GM19043 (cell line): ENCODE data around the gene FOXD4L1.
"Not testable (repeated sequence)": the region's sequence is repeated elsewhere in the genome, so short reads cannot be mapped to it uniquely, and the experiment has no call there.

ENCODE experiments used
- ATAC-seq: cut with Tn5 transposase; IDR thresholded peaks from one replicate; pipeline ENCODE4 v1.9.1; 2021; ENCODE audit warnings: low read depth; ENCODE audit not compliant: unreplicated experiment

The FOXD4L1 gene

GRCh38 chr2:113521492-113521891 is 23.0 kb downstream of the FOXD4L1 start:
- not testable (repeated sequence) for ATAC-seq

- ATAC-seq = not testable (repeated sequence)
Measured at GRCh38 chr2:113524986-113525385, 26.5 kb downstream of the FOXD4L1 start.

DNA sequence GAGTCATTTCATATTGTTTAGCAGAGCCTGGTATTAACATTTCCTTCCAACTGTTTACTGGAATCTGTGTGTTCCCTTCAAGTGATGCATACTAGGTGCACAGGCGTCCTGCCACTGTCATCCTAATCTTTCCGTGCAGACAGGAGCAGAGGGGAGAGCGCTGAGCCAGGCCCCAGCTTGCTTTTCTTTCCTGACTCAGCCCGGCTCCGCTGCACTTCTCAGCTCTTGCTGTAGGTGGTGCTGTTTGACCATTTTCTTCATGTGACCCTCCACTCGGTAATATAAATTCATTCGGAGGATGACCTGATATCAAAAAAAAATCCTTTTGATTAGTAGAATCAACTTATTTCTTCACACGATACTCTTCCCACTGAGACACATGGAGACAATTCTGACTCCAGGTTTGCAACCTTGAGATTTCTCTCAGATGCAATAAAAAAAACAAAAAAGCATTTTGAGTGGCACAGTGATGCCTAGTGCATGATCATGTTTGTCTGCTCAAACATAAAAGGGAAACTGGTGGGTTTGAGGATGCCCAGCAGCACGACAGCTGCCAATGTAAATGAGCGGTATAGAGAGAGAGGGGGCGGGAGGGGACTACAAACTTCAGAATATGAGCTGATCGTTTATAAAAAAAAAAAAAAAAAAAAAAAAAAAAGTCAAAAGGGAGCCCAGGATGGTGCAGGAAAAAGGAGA is 29.0 kb downstream of the FOXD4L1 start:
- peak; percentile 68 for ATAC-seq

- ATAC-seq = not testable (repeated sequence)
Measured at GRCh38 chr2:113528126-113528525, 29.7 kb downstream of the FOXD4L1 start.

DNA sequence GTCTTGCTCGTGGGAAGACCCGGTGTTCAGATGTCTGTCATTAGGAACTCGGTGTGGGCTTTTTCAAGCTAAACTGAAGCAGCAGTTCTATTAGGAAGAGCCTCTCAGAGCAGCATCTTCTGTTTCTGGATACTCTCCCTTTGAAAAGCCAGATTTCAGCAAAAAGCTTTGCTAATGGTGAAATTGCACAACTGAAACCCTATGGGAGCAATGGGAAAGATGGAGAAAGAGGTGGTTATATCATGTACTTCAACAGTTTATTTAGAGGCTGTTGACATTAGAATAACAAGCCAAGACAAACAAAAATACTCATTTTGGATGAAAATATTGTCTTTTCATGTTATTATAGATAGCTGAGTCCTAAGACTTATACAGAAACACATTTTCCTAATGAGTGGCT is 30.4 kb downstream of the FOXD4L1 start:
- not testable (repeated sequence) for ATAC-seq

DNA sequence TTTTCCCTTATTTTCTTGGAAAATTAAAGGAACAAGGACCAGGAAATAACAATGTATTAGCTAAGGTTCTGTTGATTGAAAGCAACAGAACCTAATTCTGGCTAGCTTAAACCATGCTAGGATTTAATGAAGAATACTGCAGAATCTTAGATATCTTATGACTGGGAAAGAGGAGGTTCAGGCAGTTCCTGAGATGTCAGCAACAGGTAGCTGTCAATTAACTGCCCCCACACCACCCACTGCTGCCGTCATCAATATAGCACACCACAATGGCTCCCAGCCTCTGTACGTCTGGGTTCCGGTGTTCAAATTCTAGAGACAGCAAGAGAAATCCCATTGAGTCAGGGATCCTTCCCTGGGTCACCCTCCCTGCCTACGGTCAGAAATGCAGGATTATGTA is 34.5 kb downstream of the FOXD4L1 start:
- not testable (repeated sequence) for ATAC-seq

DNA sequence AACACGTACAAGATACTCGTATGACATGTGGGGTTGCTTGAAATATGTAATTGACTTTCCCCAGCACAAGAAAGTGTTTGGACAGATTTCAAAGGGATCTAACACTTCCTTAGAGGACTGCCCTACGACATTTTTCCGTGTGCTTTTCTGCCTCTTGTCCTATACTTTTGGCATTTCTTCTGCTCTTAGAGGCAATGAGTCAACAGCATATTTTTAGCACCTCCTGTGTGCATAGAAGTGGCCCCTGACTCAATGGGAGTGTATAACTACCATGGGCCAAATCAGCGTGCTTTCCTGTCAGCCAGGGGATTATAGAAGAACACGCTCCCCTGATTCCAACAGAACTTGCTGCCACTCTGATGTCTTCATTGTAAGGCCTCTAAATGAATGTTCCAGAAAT is 38.1 kb downstream of the FOXD4L1 start:
- not testable (repeated sequence) for ATAC-seq

DNA sequence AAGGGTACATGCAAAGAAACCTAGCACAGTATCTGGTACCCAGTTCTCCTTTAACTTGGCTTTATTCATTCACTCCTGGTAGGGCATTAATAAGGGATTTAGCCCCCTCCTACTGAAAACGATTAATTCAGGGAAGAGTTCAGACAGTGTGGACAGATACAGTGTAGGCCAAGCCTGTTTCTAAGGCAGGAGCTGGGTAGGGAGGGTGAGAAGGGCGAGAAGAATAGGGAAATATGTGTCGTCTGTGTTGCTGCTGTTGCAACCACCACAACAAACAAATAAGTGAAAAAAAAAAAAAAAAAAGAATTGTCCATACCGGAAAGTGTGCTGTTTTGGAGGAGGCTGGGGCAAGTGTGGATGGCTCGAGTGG is 42.4 kb downstream of the FOXD4L1 start:
- ATAC-seq = not testable (repeated sequence)

DNA sequence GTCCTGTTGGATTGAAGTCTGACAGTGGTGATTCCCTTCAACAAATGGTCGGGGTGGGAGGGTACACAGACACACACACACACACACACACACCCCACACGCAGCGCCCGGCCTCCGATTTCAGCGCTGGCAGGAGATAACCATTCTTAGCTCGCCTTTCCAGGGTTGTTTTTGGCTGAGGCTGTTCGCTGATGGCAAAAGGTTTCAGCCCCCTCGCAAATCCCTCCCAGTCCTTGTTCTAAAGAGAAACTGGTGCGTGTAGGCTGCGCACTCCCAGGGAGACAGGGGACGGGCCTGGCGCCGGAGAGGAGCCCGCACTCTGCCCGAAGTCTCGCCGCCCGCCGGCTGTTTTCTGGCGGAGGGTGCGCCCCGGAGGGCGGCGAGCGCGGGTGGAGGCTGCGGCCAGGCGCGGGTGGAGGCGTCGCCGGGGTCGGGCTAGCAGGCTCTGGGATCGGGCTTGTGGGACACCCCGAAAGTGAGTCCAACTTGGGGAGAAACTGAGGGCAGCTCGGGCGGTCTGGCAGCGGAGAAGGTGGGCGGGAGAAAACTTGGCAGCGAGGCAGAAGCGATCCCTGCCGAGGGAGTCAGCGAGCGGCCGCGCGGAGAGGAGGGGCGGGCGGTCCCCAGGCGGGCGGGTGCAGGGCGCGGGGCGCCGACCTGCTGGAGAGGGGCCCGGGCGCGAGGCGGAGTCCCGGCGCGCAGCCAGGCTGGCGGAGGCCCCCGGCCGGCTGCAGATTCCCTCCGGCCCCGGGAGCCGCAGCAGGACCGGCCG is 42.9 kb downstream of the FOXD4L1 start:
- not testable (repeated sequence) for ATAC-seq

- ATAC-seq = not testable (repeated sequence)
Measured at GRCh38 chr2:113541976-113542485, 43.6 kb downstream of the FOXD4L1 start.

DNA sequence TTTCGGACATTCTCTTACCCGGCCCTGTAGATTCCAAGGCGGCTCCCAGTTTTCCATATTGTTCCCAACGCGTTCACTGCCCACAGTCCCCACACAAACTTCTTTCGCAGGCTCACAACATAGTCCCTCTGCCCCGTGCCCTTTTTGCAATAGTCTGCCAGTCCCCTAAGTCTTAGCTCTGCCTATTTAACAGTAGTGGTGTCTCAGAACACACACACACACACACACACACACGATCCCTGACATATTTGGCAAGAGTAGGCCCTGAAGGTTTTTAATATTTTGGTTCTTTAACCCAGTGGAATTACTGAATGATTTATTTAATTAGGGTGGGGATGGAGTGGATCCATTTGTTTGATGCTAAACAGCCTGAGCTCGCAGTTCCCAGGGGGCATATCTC is 44.1 kb downstream of the FOXD4L1 start:
- ATAC-seq = not testable (repeated sequence)
